CMK (cell line): ENCODE results near the gene TPM1.
"Not testable (repeated sequence)": the region's sequence is repeated elsewhere in the genome, so short reads cannot be mapped to it uniquely, and the experiment has no call there.

Experiments
- DNase-seq: peaks from one replicate; pipeline ENCODE4 v3.0.0-alpha.2; 2010; ENCODE audit warnings: low read depth

The TPM1 gene

DNA sequence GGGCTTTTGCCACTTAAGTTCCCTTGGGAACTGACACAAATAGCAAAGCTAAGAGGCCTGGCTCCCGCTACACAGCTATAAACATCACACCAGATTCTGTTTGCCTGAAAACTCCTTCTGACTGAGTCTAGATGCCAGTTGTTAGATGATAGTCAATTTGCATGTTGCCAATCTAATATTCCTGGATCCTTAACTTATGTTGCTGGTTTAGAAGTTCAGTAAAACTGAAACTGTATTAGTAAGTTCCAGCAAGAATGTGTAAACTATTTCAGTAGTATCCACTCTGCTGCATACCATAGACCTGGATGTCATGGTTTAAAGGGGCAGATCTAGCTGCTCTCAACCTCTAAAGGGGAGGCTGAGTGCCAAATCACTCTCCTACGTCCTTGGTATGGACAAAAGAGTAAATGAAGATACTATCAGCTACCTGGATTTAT is 52.0 kb downstream of the TPM1 start:
- DNase-seq = no peak

DNA sequence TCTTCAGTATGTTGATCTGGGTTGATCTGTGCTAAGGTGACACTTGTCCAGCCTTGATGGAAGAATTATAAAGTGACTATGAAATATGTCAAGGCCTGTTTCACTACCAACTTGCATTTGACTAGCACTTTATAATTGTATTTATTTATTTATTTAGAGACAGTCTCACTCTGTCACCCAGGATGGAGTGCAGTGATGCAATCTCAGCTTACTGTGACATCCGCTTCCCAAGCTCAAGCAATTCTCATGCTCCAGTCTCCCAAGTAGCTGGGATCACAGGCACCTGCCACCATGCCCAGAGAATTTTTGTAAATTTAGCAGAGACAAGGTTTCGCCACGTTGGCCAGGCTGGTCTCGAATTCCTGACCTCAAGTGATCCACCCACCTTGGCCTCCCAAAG is 53.6 kb downstream of the TPM1 start:
- no peak for DNase-seq

DNA sequence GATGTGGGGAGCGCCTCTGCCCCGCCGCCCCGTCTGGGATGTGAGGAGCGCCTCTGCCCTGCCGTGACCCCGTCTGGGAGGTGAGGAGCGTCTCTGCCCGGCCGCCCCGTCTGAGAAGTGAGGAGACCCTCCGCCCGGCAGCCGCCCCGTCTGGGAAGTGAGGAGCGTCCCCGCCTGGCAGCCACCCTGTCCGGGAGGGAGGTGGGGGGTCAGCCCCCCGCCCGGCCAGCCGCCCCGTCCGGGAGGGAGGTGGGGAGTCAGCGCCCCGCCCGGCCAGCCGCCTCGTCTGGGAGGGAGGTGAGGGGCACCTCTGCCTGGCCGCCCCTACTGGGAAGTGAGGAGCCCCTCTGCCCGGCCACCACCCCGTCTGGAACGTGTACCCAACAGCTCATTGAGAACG is 56.4 kb downstream of the TPM1 start:
- DNase-seq = not testable (repeated sequence)

DNA sequence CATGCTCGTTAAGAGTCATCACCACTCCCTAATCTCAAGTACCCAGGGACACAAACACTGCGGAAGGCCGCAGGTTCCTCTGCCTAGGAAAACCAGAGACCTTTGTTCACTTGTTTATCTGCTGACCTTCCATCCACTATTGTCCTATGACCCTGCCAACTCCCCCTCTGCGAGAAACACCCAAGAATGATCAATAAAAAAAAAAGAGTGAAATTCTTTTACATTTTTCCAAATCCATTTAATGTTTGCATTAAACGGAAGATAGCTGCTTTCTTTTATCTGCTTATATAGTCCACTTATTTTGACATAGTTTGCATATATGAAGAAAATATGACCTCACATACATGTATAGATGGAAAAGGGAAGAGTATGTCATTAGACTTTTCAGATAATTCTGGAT is 57.0 kb downstream of the TPM1 start:
- DNase-seq = not testable (repeated sequence)

DNA sequence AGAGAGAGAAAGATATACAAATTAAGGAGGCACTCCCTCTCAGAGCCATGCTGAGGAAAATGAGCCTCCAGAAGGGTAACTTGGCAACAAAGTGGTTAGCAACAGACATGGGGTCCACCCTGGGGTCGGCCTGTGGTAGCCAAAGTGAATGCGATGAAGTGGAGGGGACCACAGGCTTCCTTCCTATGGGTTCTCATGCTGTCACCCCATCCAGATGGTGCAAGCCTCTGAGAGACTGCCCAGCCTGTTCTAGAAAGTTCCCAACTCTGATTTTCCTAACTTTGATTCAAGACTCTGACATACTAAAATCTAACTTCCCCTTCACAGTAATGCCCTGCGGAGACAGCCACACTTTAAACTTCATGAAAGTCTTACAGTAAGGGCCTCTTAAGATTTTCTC is 60.9 kb downstream of the TPM1 start:
- DNase-seq = no peak

DNA sequence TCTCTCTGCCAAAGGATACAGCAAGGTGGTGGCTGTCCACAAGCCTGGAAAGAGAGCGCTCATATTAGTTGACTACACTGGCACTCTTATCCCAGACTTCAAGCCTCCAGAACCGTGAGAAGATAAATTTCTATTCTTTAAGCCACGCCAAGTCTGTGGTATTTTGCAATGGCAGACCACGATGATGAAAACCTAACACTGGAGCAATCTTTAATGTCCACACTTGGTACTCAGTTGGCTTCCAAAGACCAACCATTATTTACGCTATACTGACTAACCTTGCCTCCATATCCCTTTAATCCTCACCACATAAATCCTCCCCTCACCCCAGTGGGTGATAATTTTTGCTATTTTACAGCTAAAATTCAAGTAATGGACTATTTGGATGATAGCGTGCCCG is 62.2 kb downstream of the TPM1 start:
- no peak for DNase-seq

DNA sequence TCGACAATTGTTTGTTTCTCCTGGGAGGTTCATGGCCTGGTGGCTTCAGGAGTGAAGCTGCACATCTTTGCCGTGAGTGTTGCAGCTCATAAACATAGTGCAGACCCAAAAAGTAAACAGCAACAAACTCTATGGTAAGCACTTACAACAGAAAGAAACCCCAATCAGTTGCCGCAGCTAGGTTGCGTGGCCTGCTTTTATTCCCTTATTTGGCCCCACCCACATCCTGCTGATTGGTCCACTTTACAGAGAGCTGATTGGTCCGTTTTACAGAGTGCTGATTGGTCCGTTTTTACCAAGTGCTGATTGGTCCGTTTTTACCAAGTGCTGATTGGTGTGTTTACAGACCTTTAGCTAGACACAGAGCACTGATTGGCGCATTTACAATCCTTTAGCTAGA is 62.8 kb downstream of the TPM1 start:
- DNase-seq = not testable (repeated sequence)

DNA sequence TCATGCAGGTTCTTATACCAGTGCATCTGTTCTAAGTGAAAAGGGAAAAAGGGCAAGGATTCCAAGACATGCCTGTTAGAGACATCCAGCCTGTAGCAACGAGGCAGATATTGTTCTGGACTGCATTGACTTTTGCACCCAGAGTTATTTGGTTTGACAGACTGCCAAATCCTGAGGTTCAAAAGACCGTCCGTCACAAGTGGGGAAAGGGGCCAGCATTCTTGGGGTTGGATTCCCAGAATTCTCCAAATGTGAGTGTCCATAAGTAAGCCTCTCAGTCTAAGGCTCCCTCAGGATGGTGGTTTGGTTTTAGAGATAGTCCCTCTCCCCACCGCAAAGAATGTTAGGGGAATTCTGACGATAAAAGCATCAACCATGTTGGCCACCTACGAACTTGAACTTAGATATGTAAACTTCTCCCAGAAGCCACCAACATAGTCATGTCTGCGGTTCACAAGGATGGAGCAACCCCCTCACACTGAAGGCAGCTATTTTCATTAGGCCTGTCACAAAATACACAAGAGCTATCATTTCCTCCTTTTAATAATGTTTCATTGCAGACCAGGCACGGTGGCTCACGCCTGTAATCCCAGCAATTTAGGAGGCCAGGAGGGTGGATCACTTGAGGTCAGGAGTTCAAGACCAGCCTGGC is 65.5 kb downstream of the TPM1 start:
- no peak for DNase-seq

DNA sequence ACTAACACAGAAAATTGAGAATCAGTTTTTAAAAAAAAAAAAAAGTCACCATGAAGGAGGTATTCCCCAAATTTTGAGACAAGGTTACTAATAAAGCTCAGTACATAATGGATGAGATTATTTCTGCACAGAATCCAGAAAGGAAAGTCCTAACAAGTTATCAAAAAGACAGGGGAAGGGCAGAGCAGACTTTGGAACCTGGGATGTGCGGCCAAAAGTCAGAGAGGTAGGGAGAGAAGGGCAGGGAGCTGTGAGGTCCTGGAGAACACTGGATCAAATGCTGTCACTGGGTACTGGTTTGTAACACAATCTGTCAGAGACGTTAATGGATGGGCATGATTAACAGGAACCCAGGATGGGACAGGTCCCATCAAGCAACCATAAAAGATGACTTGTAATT is 67.0 kb downstream of the TPM1 start:
- no peak for DNase-seq

DNA sequence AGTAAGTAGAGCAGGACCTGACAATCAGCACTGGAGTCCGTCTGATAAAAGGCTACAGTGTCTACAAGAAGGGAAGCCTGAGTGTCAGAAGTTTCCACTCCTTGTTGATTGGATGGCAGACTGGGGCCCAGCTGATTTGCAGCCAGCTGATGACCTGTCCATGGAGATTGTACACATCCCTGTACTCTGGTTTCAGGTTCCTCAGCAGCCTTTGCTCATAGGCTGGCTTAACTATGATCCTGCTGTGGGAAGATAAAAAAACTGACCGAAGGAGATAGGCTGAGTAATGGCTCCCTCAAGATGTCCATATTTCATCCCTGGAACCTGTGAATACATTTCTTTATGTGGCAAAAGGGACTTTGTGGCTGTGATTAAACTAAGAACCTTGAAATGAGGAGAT is 67.4 kb downstream of the TPM1 start:
- no peak for DNase-seq

DNA sequence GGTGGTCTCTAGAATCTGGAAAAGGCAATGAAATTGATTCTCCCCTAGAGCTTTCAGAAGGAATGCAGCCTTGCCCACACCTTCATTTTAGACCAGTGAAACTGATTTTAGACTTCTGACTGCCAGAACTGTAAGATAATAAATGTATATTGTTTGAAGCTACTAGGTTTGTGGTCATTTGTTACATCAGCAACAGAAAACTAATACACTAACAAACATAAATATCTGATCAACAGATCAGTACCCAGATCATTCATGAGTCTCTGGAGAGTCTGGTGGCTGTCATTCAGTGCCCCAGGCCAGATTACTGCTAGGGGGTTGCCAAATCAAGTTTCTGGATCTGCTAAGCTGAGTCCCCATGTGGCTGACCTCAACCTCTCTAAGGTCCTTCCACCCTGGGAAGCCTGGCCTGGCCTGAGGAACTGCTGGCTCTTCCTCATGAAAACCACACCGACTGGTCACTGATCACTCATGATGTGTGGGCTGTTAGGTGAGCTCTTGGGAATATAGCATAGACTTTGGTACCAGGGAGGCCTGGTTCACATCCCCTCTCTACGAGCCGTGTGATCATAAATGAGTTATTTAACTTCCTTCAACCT is 68.0 kb downstream of the TPM1 start:
- DNase-seq = no peak

DNA sequence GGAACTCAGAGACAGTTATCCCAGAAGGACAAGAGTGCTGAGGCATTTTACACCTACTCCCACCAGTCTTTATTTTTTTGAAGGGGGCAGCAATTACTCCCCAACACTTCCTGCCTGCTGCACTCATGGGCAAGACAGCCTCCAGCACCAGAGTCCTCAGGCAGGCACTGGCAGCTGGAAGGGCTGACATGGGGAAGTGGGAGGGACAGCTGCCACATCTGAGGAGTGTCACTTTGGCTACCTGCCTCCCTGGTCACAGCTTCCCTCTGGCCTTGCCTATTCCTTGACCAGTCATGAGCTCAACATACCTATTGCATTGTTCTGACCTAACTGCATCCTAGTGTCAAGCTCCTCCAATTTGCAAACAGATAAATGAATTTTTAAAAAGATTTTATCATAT is 68.9 kb downstream of the TPM1 start:
- no peak for DNase-seq

DNA sequence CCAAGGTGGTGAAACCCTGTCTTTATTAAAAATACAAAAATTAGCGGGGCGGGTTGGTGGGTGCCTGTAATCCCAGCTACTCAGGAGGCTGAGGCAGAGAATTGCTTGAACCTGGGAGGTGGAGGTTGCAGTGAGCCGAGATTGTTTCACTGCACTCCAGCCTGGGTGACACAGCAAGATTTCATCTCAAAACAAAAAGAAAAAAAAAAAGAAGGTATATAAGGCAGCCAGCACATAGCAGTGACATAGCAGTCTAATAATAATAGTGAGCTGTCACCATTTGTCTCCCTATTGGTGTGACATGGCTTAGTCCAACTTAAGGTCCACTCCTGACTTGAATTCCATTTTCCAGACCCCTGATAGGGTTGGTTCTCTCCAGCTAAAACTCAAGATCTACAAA is 70.3 kb downstream of the TPM1 start:
- DNase-seq = no peak

DNA sequence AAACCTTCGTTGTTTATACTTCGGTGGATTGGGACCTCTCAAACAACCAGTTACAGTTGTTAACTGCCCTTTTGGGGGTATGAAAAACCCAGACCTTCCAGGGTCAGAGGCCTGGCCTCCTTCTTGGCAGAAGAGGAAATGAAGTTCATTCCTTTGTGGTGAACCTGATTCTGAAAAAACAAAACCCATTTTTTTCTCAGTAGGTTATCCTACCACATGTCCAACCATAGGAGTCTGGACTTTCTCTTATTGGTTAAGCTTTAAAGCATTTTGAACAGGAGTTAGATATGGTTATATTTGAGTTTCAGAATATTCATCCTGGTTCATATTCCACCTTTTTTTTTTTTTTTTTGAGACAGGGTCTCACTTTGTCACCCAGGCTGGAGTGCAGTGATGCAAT is 71.9 kb downstream of the TPM1 start:
- no peak for DNase-seq
